ENCODE measurements around the gene GALNS.

The GALNS gene

GRCh38 chr16:88874938-88875599 lies 18.3 kb upstream of the GALNS start:
- no peak for DNase-seq

- DNase-seq = no peak
Observed at GRCh38 chr16:88872650-88873331, 16.0 kb upstream of the GALNS start.

- DNase-seq = peak; percentile 19
Observed at GRCh38 chr16:88871730-88872416, 15.1 kb upstream of the GALNS start.

GRCh38 chr16:88871349-88871702 lies 14.6 kb upstream of the GALNS start:
- DNase-seq = no peak

- DNase-seq = no peak
Observed at GRCh38 chr16:88870608-88871348, 14.0 kb upstream of the GALNS start.

- no peak for DNase-seq
Observed at GRCh38 chr16:88869673-88869980, 12.9 kb upstream of the GALNS start.

DNA sequence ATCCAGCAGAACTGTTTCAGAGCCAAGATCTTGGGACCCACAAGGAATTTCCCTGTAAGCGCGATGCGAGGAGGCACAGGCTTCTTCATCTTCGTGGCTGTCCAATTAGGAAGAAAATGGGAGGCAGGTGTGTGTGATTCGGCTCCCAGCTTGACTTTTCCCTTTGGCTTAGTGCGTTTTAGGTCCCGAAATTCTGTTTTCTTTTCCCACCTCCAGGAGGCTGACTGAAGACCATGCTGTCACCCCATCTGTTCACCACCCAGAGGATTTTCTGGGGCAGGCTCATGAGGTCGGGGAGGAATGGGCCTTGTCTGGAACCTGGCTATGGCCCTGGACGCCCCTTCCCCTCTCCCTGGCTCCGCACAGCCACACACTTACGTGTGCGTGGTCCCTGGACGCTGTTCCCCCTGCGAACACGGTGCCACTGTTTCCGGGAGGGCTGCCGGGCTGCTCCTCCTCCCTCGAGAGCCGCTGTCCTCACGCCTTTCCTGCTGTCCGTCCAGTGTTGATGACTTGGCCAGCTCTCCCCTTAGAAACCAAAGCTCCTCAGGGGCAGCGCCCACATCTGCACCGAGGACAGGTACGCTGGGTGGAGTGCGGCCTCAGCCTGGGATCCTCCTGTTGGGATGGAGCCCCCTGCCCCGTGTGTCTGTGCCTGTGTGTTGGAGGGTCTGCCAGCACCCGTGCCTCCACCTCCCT lies 12.4 kb upstream of the GALNS start:
- no peak for DNase-seq

GRCh38 chr16:88867581-88868246 lies 11.0 kb upstream of the GALNS start:
- DNase-seq = no peak

GRCh38 chr16:88866151-88866920 lies 9.6 kb upstream of the GALNS start, which contains the start of gene PABPN1L:
TSS of gene PABPN1L (minus strand) at chr16:88866660. CDS start at chr16:88866606, 54 bp downstream.
- DNase-seq = no peak

DNA sequence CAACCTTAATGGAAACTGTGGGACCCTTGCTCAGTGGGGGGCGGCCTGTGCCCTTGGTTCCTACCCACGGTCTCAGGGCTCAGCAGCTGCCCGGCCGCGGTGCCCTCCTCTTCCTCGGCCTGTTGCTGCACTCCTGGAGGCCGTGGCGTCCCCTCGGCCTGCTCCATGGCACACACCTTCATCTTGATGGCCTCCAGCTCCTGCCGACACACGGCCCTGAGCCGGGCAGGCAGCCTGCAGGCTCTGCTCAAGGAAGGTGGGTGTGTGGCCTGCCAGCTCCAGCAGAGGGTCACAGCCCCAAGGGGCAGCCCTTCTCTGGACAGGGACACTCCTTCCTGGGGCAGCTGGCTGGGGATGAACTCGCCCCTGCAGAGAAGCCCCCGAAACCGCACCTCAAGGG lies 9.0 kb upstream of the GALNS start:
- no peak for DNase-seq

DNA sequence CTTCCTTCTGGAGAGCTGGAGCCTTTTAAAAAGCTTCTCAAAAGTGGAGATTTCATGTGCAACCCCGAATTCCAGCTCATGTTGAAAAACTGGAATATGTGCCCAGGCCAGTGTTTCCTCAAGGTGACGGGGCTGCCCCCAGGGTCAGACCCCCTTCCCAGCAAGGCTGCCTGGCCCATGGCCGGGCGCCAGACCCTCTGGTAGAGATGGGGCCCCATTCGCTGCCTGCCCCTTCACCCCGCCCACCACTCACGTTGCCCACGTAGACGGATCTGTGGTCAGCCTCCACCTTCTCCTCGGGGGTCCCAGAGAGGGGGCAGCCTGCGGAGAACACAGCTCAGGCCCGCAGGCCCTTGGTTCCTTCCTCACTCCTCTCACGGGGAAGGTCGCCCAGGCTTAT lies 8.6 kb upstream of the GALNS start:
- no peak for DNase-seq

DNA sequence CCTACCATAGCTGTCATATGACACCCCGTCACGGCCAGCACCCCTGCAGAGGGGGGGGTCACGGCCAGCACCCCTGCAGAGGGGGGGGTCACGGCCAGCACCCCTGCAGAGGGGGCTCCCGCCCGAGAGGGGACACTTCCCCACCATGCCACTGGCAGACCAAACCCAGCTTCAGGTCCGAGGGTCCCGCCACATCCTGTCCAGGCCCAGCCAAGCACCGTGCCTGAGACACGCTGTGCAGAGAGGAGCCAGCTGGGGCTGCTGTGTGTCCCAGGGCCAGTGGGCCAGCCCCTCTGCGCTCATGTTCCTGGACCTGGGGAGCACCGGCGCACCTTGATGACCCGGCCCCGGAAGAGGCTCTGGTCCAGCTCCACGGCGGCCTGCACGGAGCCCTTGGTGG lies 7.8 kb upstream of the GALNS start:
- no peak for DNase-seq

- no peak for DNase-seq
Observed at GRCh38 chr16:88864099-88864498, 7.4 kb upstream of the GALNS start.

DNA sequence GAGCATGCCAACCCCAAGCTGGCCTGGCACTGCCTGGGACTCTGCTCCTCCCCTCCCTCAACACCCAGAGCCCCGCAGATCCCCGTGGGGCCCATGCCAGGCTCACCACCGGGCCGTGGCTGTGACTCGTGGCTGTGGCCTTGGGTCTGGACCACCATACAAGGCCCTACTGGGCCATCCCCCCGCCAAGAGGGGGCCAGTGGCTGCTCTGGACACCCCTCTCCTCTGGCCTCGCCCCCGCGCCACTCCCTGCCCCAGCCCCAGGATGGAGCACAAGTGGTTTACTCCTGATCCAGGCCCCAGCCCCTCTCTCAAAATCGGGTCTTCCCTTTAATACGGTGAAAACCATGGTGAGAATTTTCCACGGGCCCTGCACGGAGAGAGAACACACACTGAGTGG lies 6.7 kb upstream of the GALNS start:
- DNase-seq = no peak

DNA sequence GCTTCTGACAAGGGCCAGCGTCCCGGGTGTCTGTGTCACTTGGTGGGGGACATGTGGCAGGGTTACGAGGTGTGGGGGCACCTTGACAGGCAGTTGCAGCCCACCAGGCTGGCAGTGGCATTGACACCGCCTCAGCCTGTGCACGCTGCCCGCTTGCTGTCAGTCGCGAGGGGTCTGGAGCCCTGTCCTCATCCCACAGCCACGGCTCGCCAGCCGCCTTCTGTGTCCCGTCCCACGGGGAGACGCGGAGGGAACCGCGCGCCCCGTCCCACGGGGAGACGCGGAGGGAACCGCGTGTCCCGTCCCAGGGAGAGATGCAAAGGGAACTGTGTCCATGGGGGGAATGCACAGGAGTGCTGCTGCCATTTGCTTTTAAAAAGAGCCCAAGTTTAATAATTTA lies 6.2 kb upstream of the GALNS start:
- DNase-seq = no peak

DNA sequence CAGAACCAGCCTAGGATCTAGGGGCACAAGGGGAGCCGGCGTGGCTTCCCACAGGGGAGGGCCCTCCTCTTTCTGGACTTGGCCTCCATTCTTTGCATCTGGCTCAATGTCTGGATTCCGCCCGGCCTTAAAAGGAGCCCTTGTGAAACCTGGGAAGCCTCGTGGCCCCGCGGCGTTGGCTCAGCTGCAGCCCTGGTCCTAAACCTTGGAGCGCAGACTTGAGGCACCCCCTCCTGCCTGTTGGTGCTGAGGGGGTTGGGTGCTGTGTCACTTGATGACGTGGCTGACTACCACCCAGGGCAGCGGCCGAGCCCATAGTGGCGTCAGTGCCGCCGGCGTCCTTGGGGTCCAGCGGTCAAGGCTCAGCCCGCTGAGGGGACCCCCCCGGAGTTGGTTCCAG lies 4.6 kb upstream of the GALNS start:
- no peak for DNase-seq

DNA sequence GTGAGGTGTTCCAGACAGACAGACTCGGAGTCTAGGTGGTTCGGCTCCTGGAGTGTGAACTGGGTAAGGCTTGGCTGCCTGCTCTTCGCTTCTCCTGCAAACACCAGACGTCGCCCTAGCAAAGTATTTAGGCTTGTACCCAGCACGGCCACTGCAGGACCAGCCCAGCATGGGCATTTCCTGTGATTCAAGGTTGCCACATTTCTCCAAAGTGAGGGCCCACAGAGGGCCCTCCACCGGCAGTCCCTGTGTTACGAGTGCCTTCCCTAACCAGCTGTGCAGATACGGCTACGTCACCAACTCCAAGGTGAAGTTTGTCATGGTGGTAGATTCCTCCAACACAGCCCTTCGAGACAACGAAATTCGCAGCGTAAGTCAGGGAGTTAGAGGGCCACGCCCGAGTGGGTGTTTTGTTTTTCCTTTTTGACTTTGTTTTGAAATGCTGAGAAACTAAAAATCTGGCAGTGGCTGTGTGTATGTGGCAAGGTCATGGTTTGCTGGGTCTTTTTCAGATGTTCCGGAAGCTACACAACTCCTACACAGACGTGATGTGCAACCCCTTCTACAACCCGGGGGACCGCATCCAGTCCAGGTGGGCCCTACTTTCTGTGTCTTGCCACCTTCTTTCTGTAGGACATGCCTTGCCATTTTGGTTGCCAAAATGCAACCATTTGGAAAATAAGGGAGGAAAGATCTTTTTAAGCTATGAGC lies 2.8 kb upstream of the GALNS start:
- no peak for DNase-seq

DNA sequence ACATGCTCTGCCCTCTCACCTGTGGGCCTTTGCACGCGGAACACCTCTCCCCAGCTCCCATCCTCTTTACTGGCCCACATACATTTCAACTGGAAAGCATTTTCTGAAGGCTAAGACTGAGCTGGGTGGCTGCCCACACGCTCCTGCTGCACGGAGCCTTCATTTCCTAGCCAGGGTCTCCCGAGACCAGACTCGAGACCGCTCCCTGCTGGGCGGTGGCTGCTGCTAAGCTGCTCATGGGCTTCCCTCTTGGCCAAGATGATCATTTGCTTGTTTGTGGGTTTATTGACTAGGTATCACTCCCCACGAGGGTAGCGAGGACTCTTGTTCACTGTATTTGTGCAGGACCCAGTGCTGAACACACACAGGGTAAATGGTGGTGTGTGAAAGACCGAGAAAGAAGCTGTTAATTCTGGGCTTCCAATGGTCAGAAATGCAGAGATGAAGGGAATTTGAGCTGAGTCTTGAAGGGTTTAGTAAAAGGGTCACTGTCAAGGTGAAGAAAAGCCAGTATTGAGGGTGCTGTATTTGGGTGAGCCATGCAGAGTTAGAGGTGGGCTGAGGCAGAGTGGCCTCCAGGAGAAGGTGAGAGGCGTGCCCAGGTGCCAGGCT lies 1.1 kb upstream of the GALNS start:
- DNase-seq = peak; percentile 58

GRCh38 chr16:88856122-88856827 lies 472 bp downstream of the GALNS start:
- no peak for DNase-seq

GRCh38 chr16:88855736-88856121 lies 1.0 kb downstream of the GALNS start:
- no peak for DNase-seq
